ENCODE measurements around the gene BTG4.

DNA sequence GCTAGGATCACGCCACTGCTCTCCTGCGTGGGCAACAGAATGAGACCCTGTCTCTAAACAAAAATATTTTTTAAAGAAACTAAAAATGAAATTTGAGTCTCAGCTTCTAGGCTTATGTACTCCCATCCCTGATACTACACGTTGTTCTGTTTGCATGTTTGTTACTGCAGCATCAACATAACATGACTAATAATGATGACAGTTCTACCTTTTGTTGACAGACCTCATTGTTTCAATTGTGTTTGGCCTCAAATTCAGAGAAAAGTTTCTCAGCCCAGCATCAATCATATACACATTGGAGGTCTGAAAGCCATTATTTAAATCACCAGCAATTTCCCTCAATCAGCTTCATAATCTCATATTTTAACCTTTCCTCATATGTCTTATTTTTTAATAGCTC, 49.1 kb upstream of the BTG4 start:
- no peak for TF ChIP-seq POLR2A (IDR thresholded peaks at IDR 0.05; ENCODE audit: low read length)
- no peak for TF ChIP-seq GATA1 (IDR thresholded peaks at IDR 0.05; ENCODE audit: low read depth, low read length)

Data from erythroblast (primary cell).